ENCODE results near the gene ZRANB1. TPM values are rescaled to one million over a fixed set of nuclear protein-coding genes. Genes with fewer than 3 reads are reported as not detected.

The ZRANB1 gene
- 14.9 TPM for polyA plus RNA-seq (2013, experiment 1 of 4)
- polyA plus RNA-seq (2013, experiment 2 of 4): 15.9 TPM
- polyA plus RNA-seq (2013, experiment 3 of 4): 11.6 TPM
- polyA plus RNA-seq (2013, experiment 4 of 4): 13.1 TPM

DNA sequence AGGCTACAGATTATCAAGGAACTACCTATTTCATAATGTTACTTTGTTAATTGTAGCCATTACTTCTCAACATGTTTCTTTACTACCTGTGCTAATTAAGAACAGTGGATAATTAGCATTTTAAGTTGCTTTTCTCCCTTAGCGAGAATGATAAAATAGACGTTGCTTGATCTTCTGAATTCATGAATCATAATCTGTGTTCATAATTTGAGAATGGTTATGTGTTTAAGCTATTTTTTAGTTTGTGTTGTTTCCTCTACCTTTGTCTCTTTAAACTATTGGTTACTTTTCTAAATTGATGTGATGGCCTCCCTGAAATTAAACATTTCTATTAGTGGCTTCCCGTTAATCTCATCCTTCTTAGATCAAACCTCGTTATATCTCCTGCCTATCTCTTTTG, at the start of gene ZRANB1:
Gene ZRANB1, plus strand, starts transcription at position 301 of the 400 bp plus-strand sequence. CDS start 371 bp downstream, outside the sequence.
- no peaks in the 10 kb centered on the region for H3K9me3 ChIP-seq (ENCODE audit: control insufficient read depth, low read length)
- no peaks in the 10 kb centered on the region for H3K36me3 ChIP-seq (ENCODE audit: control insufficient read depth, insufficient read depth, low read length)
- no peak within 1 kb of the TSS for H3K27ac ChIP-seq (ENCODE audit: insufficient read depth, low read depth, low read length, poor library complexity, severe bottlenecking)
- no peaks in the 10 kb centered on the region for H3K4me1 ChIP-seq (ENCODE audit: control insufficient read depth, insufficient read depth, low read length)
- H3K4me3 ChIP-seq (ENCODE audit: insufficient read depth, low read depth, low read length): no peak within 1 kb of the TSS
- 95 to 98% methylated on average over 4 of the region's 4 CpGs for WGBS, 2 experiments
- no peaks in the 10 kb centered on the region for H3K27me3 ChIP-seq (ENCODE audit: control insufficient read depth, insufficient read depth, low read length, poor library complexity, severe bottlenecking)

DNA sequence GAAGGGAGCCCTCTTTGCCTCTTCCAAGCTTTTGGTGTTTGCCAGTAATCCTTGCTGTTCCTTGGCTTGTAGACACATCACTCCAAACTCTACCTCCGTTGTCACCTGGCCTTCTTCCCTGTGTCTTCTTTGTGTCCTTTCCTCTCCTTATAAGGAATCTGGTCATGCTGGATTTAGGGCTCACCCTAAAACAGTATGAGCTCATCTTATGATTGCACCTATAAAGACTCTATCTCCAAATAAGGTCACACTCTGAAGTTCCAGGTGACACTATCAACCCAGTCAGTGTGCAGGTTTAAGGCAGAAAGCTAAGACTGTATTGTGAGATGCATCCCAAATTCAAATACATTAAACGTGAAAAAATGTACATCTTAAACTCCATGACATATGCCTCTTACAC, 49.0 kb upstream of the ZRANB1 start:
- H3K4me1 ChIP-seq (ENCODE audit: control insufficient read depth, insufficient read depth, low read length): no peaks in the 10 kb centered on the region
- no peaks in the 10 kb centered on the region for H3K9me3 ChIP-seq (ENCODE audit: control insufficient read depth, low read length)
- H3K4me3 ChIP-seq (ENCODE audit: insufficient read depth, low read depth, low read length): no peak overlapping the region
- no peaks in the 10 kb centered on the region for H3K27me3 ChIP-seq (ENCODE audit: control insufficient read depth, insufficient read depth, low read length, poor library complexity, severe bottlenecking)
- no peak overlapping the region for H3K27ac ChIP-seq (ENCODE audit: insufficient read depth, low read depth, low read length, poor library complexity, severe bottlenecking)
- 85 to 88% methylated on average over 2 of the region's 2 CpGs for WGBS, 2 experiments
- H3K36me3 ChIP-seq (ENCODE audit: control insufficient read depth, insufficient read depth, low read length): no peaks in the 10 kb centered on the region

DNA sequence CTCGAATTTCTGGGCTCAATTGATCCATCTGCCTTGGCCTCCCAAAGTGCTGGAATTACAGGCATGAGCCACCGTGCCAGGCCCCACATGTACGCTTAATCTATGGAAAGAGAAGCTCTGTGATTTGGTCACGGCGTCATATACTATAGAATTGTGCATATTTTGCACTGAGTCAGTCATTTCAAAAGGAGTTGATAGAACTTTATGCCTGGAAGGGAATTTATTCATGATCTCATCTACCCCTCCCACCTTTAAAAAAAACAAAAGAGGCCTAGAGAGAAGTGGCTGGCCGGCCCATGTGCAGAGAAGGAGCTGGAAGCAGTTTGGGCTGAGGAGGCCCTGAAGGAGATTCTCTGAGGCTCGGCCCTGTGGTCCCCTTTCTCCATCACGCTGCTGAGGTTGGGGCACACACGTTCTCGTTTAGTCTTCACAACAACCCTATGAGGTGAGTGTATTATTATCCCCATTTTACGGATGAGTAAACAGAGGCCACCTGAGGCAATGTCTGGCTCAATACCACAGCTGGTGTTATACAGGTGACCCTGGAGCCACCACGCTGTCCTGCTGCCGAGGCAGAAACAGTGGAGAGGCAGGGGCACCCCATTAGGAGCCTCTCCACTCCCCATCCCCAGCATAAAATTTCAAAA, 47.2 kb upstream of the ZRANB1 start:
- no peaks in the 10 kb centered on the region for H3K4me1 ChIP-seq (ENCODE audit: control insufficient read depth, insufficient read depth, low read length)
- 89 to 91% methylated on average over 13 of the region's 13 CpGs for WGBS, 2 experiments
- no peaks in the 10 kb centered on the region for H3K27me3 ChIP-seq (ENCODE audit: control insufficient read depth, insufficient read depth, low read length, poor library complexity, severe bottlenecking)
- no peak overlapping the region for H3K4me3 ChIP-seq (ENCODE audit: insufficient read depth, low read depth, low read length)
- no peaks in the 10 kb centered on the region for H3K9me3 ChIP-seq (ENCODE audit: control insufficient read depth, low read length)
- no peaks in the 10 kb centered on the region for H3K36me3 ChIP-seq (ENCODE audit: control insufficient read depth, insufficient read depth, low read length)
- H3K27ac ChIP-seq (ENCODE audit: insufficient read depth, low read depth, low read length, poor library complexity, severe bottlenecking): no peak overlapping the region

DNA sequence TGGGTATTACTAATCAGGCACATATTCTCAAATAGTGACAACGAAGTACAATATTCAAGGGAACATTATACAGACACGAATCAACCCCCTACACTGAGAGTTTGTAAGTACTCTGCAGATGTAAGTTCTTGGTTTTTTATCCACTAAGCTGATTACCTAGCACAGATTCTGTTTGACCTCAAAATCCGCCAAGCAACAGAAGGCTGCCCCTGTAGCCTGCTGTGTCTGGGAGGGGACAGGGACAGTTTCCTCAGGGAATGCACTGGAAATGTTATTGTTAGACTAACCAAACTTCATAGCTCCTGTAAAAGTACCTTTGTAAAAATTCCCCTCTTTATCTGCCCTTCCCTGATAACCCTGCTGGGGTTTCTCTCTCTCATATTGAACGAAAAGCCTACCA, 45.2 kb upstream of the ZRANB1 start:
- 64 to 83% methylated on average over 3 of the region's 4 CpGs for WGBS, 2 experiments
- H3K27ac ChIP-seq (ENCODE audit: insufficient read depth, low read depth, low read length, poor library complexity, severe bottlenecking): no peak overlapping the region

DNA sequence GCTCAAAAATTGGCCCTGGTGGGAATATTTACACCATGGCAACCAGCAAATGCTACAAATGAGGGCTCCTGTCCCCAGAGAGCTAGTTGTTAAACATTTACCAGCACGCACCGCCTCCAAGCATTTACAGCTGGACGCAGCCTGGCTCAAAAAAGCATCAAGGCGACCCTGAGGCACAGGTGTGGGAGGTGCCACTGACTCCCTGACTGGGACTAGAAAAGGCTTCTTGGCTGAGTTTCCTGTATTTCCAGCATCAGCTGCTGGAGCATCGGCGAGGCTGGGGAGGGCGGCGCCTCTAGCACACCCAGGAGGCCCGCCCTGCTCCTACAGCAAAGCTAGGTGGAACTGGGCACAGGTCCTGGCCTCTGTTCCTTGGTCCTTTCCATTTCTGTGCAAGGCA, 43.5 kb upstream of the ZRANB1 start:
- Histone ChIP-seq H3K9me3 (ENCODE audit: control insufficient read depth, low read length) (no peaks in the 10 kb centered on the region), H3K4me1 (ENCODE audit: control insufficient read depth, insufficient read depth, low read length) (no peaks in the 10 kb centered on the region), H3K27ac (ENCODE audit: insufficient read depth, low read depth, low read length, poor library complexity, severe bottlenecking) (no peak overlapping the region), H3K36me3 (ENCODE audit: control insufficient read depth, insufficient read depth, low read length) (no peaks in the 10 kb centered on the region), H3K4me3 (ENCODE audit: insufficient read depth, low read depth, low read length) (no peak overlapping the region), H3K27me3 (ENCODE audit: control insufficient read depth, insufficient read depth, low read length, poor library complexity, severe bottlenecking) (no peaks in the 10 kb centered on the region)
- WGBS, 2 experiments: 91 to 93% methylated on average over 9 of the region's 9 CpGs

More for the DNA sequence above, 45.2 kb upstream of the ZRANB1 start:
- Histone ChIP-seq H3K4me1 (ENCODE audit: control insufficient read depth, insufficient read depth, low read length) (no peaks in the 10 kb centered on the region), H3K9me3 (ENCODE audit: control insufficient read depth, low read length) (no peaks in the 10 kb centered on the region), H3K36me3 (ENCODE audit: control insufficient read depth, insufficient read depth, low read length) (no peaks in the 10 kb centered on the region), H3K27me3 (ENCODE audit: control insufficient read depth, insufficient read depth, low read length, poor library complexity, severe bottlenecking) (no peaks in the 10 kb centered on the region), H3K4me3 (ENCODE audit: insufficient read depth, low read depth, low read length) (no peak overlapping the region)

DNA sequence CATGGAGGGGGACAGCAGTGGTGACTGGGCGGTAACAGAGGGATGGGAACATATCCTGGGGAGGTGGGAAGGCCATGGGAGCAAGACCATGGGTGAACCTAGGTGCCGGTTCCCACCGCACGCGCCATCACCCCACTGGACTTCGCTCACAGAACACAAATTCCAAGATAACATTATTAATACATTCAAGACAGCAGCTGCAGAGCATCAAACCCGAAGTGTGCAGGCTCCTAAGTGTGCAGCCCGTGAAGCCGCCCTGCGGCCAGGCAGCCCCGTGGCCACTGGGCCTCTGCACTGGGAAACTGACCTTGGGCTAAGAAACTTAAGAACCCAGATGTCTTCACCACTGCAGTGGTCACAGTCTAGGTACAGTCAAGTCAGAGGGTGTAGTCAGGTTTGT, 42.8 kb upstream of the ZRANB1 start:
- H3K27ac ChIP-seq (ENCODE audit: insufficient read depth, low read depth, low read length, poor library complexity, severe bottlenecking): no peak overlapping the region
- no peaks in the 10 kb centered on the region for H3K36me3 ChIP-seq (ENCODE audit: control insufficient read depth, insufficient read depth, low read length)
- no peaks in the 10 kb centered on the region for H3K9me3 ChIP-seq (ENCODE audit: control insufficient read depth, low read length)
- H3K4me3 ChIP-seq (ENCODE audit: insufficient read depth, low read depth, low read length): no peak overlapping the region
- H3K27me3 ChIP-seq (ENCODE audit: control insufficient read depth, insufficient read depth, low read length, poor library complexity, severe bottlenecking): no peaks in the 10 kb centered on the region
- WGBS, 2 experiments: 94 to 96% methylated on average over 11 of the region's 11 CpGs
- H3K4me1 ChIP-seq (ENCODE audit: control insufficient read depth, insufficient read depth, low read length): no peaks in the 10 kb centered on the region

DNA sequence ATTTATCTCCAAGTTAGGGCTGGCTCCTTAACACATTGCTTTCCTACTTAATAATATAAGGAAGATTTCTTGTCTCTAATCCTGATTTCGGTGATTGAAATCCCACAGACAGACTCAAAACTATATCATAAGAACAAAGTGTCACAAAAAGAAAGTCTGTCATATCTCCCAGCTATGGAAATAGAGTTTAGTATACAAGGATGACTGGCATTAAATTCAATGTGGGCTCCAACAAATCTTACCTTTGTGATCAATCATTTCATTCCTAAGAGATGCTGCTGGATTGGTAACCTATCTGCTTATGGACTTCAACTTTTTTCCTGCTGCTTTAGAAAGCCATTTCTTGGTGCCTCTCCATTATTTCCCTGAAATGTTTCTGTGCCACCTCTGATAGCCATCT, 39.5 kb upstream of the ZRANB1 start:
- Histone ChIP-seq H3K27ac (ENCODE audit: insufficient read depth, low read depth, low read length, poor library complexity, severe bottlenecking) (no peak overlapping the region), H3K4me1 (ENCODE audit: control insufficient read depth, insufficient read depth, low read length) (no peaks in the 10 kb centered on the region), H3K4me3 (ENCODE audit: insufficient read depth, low read depth, low read length) (no peak overlapping the region), H3K9me3 (ENCODE audit: control insufficient read depth, low read length) (no peaks in the 10 kb centered on the region), H3K27me3 (ENCODE audit: control insufficient read depth, insufficient read depth, low read length, poor library complexity, severe bottlenecking) (no peaks in the 10 kb centered on the region), H3K36me3 (ENCODE audit: control insufficient read depth, insufficient read depth, low read length) (no peaks in the 10 kb centered on the region)
- WGBS, 2 experiments: 88 to 100% methylated on average over 1 of the region's 1 CpG

DNA sequence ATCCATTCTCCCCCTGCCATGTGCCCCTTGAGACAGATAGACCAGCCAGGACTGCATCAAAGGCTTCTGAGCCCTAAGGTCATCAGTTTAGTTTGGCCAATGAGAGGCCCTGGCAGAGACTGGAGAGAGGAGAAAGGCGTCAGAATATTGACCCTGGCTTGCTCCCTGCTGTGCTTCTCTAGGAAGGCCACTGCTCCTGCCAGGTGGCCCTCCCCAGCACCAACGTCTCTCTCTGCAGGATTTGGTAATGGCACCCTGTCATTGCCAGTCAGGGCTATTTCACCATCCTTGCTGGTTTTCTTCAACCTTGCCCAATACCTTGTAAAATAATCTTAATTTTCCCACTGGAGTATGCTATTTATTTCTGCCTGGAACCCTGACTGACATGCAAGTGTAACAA, 38.8 kb upstream of the ZRANB1 start:
- no peaks in the 10 kb centered on the region for H3K36me3 ChIP-seq (ENCODE audit: control insufficient read depth, insufficient read depth, low read length)
- WGBS, 2 experiments: 15 to 16% methylated on average over 2 of the region's 2 CpGs
- H3K9me3 ChIP-seq (ENCODE audit: control insufficient read depth, low read length): no peaks in the 10 kb centered on the region
- no peak overlapping the region for H3K4me3 ChIP-seq (ENCODE audit: insufficient read depth, low read depth, low read length)
- H3K27ac ChIP-seq (ENCODE audit: insufficient read depth, low read depth, low read length, poor library complexity, severe bottlenecking): no peak overlapping the region
- no peaks in the 10 kb centered on the region for H3K4me1 ChIP-seq (ENCODE audit: control insufficient read depth, insufficient read depth, low read length)
- no peaks in the 10 kb centered on the region for H3K27me3 ChIP-seq (ENCODE audit: control insufficient read depth, insufficient read depth, low read length, poor library complexity, severe bottlenecking)

DNA sequence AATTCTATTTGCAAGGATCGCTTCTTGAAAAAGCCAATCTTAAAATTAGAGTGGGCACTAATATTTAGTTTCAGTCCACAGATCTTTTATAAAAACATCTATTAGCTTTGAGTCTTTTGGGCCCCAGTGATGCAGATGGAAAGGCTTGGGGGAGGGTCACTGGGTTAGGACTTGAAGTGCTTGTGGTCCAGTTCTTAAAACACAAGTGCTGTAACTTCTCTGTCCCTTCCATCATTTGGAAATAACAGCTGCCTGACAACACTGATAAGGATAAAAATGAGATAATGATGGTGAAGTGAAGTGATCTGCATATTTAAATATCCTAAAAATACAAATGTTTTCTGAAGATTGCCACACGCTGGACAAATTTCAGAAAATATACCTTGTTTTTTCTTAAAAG, 37.1 kb upstream of the ZRANB1 start:
- Histone ChIP-seq H3K36me3 (ENCODE audit: control insufficient read depth, insufficient read depth, low read length) (no peaks in the 10 kb centered on the region), H3K9me3 (ENCODE audit: control insufficient read depth, low read length) (no peaks in the 10 kb centered on the region), H3K27ac (ENCODE audit: insufficient read depth, low read depth, low read length, poor library complexity, severe bottlenecking) (no peak overlapping the region), H3K4me3 (ENCODE audit: insufficient read depth, low read depth, low read length) (no peak overlapping the region), H3K4me1 (ENCODE audit: control insufficient read depth, insufficient read depth, low read length) (no peaks in the 10 kb centered on the region), H3K27me3 (ENCODE audit: control insufficient read depth, insufficient read depth, low read length, poor library complexity, severe bottlenecking) (no peaks in the 10 kb centered on the region)
- 87 to 95% methylated on average over 2 of the region's 2 CpGs for WGBS, 2 experiments

DNA sequence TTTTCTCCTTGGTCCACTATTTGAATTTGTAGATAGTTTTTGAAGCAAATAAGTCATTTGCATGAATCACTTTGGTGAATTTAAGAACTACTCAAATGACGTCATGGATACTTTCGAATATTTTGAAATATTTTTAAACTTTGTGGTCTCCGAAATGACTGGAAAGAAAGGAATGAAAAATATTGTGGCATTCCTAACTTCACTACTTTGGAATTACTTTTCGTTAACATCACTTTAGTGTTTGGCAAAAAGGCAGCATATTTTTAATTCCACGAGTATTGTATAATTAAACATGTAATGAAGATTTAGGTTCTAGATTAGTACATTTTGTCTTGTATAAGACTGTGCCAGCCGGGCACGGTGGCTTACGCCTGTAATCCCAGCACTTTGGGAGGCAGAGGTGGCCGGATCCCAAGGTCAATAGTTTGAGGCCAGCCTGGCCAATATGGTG, 35.3 kb upstream of the ZRANB1 start:
- H3K4me1 ChIP-seq (ENCODE audit: control insufficient read depth, insufficient read depth, low read length): peaks cover 4% of the 10 kb centered on the region
- H3K9me3 ChIP-seq (ENCODE audit: control insufficient read depth, low read length): no peaks in the 10 kb centered on the region
- H3K27ac ChIP-seq (ENCODE audit: insufficient read depth, low read depth, low read length, poor library complexity, severe bottlenecking): no peak overlapping the region

More for the DNA sequence above, 35.3 kb upstream of the ZRANB1 start:
- 94 to 95% methylated on average over 9 of the region's 9 CpGs for WGBS, 2 experiments
- Histone ChIP-seq H3K27me3 (ENCODE audit: control insufficient read depth, insufficient read depth, low read length, poor library complexity, severe bottlenecking) (no peaks in the 10 kb centered on the region), H3K36me3 (ENCODE audit: control insufficient read depth, insufficient read depth, low read length) (no peaks in the 10 kb centered on the region), H3K4me3 (ENCODE audit: insufficient read depth, low read depth, low read length) (no peak overlapping the region)
